Right atrium auricular region (tissue), 2 donors: ENCODE results near the gene LMO7. TPM values are rescaled to one million over a fixed set of nuclear protein-coding genes. Genes with fewer than 3 reads are reported as not detected.

Source experiments
- DNase-seq: peaks from one replicate; pipeline ENCODE4 v3.0.0-alpha.2; 2019; ENCODE audit warnings: low spot score
- H3K27ac ChIP-seq, 2 donors: fragments of 200-600 bp; sonication (generic); 1 replicate in 1 of 2; 2 replicates in 1 of 2; pipeline ENCODE4 v1.5.1; 2016 to 2019
- H3K27me3 ChIP-seq, 2 donors: fragments of 200-600 bp; sonication (generic); one replicate each; pipeline versions ENCODE4 v1.5.1 to v1.6.0; 2017 to 2019
- H3K36me3 ChIP-seq: fragments of 200-600 bp; sonication (generic); one replicate; pipeline ENCODE4 v1.5.1; 2016
- H3K4me1 ChIP-seq, 2 donors: fragments of 200-600 bp; sonication (generic); one replicate each; pipeline versions ENCODE4 v1.5.1 to v1.6.0; 2017 to 2019
- H3K4me3 ChIP-seq, 2 donors: fragments of 200-600 bp; sonication (generic); 1 replicate in 1 of 2; 2 replicates in 1 of 2; pipeline ENCODE4 v1.5.1; 2017 to 2019; ENCODE audit warnings: mild to moderate bottlenecking in 1 of 2, moderate library complexity in 1 of 2
- H3K9me3 ChIP-seq, 2 donors: fragments of 200-600 bp; sonication (generic); one replicate each; pipeline ENCODE4 v1.5.1; 2019
- total RNA-seq, 2 donors: library from RNA; depleted of rRNA; stranded (reverse); fragments of >200 nt; gene quantifications; one replicate each; pipeline ENCODE4 v1.1.0, GENCODE V29; 2016
- TF ChIP-seq, protein P1 (sequence below), 2 donors: fragments of 200-600 bp; sonication (generic); IDR thresholded peaks; one replicate each; pipeline ENCODE4 v1.5.1; 2019; ENCODE audit warnings: antibody characterized with exemption in 2 of 2

LMO7 gene
- total RNA-seq, 2 donors from 2014 or later, result 319 to 484 TPM

DNA sequence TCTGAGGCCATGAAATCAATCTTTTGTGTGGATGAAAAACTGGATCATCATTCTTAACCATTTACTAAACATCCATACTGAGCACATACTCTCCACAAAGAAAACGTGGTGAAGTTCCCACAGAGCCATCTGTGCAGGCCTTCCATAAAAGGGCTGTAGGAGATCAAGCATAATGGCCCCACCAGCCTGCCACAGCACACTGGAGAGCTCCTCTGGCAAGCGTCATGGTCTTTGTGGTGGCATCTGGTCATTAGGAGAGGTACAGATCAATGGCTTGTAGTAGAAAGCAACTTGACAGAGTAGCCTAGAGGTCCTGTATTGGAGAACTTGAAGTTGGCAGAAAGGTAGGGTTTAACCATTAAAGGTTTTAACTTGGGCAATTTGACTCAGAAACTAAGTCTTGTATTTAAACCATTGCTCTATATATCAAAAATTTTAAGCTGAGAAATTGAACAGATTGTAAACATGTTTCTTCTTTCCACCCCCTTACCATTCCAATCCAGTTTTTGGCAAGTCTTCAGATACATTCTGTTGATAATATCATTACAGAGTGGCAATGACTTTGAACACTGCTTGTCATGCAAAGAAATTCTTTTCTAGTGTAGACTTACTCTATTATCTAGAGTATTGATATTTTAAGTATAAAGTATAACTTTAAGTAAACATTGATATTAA lies 128.3 kb downstream of the LMO7 start:
- no peaks in the 10 kb centered on the region for H3K9me3 ChIP-seq
- H3K27ac ChIP-seq, result peak overlapping the region in 1 of 2 donors; percentile 85
- H3K4me1 ChIP-seq, result peaks cover 0 to 11% of the 10 kb centered on the region in 2 donors
- H3K27me3 ChIP-seq, result no peaks in the 10 kb centered on the region
- no peaks in the 10 kb centered on the region for H3K36me3 ChIP-seq
- no peak for DNase-seq
- TF ChIP-seq, protein P1, sequence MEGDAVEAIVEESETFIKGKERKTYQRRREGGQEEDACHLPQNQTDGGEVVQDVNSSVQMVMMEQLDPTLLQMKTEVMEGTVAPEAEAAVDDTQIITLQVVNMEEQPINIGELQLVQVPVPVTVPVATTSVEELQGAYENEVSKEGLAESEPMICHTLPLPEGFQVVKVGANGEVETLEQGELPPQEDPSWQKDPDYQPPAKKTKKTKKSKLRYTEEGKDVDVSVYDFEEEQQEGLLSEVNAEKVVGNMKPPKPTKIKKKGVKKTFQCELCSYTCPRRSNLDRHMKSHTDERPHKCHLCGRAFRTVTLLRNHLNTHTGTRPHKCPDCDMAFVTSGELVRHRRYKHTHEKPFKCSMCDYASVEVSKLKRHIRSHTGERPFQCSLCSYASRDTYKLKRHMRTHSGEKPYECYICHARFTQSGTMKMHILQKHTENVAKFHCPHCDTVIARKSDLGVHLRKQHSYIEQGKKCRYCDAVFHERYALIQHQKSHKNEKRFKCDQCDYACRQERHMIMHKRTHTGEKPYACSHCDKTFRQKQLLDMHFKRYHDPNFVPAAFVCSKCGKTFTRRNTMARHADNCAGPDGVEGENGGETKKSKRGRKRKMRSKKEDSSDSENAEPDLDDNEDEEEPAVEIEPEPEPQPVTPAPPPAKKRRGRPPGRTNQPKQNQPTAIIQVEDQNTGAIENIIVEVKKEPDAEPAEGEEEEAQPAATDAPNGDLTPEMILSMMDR (IDR thresholded peaks at IDR 0.05), result no peak
- H3K4me3 ChIP-seq, result no peak overlapping the region

DNA sequence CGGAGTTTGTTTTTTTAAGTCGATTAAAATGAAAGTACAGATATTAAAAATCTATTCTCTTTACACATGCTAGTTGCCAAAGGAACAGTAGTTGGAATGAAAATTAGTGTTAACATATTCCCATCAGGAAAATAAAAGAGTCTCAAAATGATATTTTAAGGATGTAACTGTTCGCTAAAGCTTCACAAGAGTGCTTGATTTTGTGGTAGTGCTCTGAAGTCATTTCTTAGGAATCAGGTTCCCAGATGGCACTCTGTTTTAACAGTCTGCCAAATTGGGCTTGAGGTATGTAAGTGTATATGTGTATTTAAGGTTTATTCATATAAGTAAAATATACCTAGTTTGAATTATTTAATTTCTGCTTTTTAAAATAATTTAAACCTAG lies 128.8 kb downstream of the LMO7 start:
- no peak for DNase-seq
- no peak overlapping the region for H3K27ac ChIP-seq
- H3K27me3 ChIP-seq, result no peaks in the 10 kb centered on the region
- no peak overlapping the region for H3K4me3 ChIP-seq
- TF ChIP-seq, protein P1 (IDR thresholded peaks at IDR 0.05), result no peak
- H3K4me1 ChIP-seq, result peaks cover 0 to 8% of the 10 kb centered on the region in 2 donors
- no peaks in the 10 kb centered on the region for H3K36me3 ChIP-seq
- H3K9me3 ChIP-seq, result no peaks in the 10 kb centered on the region

DNA sequence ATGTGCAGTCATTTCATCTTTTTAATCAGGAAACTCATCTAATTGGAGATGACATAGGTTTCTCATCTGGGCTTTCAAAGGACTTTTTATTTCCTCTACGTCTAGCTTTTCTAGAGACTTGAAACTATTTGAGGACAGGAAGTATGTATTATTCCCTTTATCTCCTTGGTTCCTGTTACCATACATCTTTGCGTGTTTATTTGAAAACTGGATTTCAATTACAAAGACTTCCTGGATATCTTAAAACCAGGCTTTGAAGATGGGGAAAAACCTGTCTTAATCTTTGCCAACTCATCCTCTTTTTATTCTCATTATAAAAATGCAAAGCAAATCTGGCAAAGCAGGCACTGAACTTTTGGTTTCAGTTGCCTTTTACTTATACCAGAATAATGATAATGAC lies 130.5 kb downstream of the LMO7 start:
- Histone ChIP-seq H3K36me3 (no peaks in the 10 kb centered on the region), H3K4me1 (peaks cover 0 to 9% of the 10 kb centered on the region in 2 donors), H3K27ac (no peak overlapping the region), H3K9me3 (no peaks in the 10 kb centered on the region), H3K4me3 (no peak overlapping the region), H3K27me3 (no peaks in the 10 kb centered on the region)
- TF ChIP-seq, protein P1 (IDR thresholded peaks at IDR 0.05), result no peak
- no peak for DNase-seq

DNA sequence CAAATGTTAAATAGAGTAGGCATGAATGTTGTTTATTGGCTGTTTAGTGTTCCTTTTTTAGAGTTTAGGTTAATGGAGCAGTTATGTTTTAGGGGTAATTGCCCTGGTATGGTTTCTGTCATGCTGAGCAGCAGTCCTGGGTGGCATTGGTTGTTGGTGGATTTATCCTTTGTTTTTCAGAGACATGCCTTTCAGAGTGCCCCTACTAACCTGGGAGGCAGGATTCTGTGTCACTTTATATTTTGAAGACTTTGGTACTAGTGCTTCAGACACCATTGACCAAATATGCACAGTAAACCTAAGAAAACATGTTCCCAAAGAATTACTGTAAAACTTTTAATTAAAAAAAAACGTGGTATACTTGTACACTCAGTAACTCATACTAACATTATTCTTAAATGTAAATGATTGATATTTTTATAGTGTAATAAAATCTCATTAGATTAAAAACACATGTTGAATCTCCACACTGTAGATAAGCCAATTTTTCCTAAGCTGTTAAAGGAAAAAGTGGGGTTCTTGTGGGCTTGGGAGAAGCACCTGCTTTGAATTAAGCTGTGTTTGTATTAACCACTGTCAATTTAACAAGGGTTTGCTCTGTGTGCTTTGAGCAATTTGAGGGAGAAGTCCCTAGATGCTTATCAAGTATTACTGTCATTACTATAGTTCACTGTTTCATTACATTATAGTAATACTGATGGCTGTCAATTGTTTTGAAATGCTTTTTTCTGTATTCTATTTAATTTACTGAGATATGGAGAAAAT lies 133.2 kb downstream of the LMO7 start:
- no peaks in the 10 kb centered on the region for H3K9me3 ChIP-seq
- H3K4me1 ChIP-seq, result peaks cover 0 to 9% of the 10 kb centered on the region in 2 donors
- H3K4me3 ChIP-seq, result no peak overlapping the region
- no peaks in the 10 kb centered on the region for H3K27me3 ChIP-seq
- TF ChIP-seq, protein P1 (IDR thresholded peaks at IDR 0.05), result no peak
- H3K27ac ChIP-seq, result no peak overlapping the region
- no peak for DNase-seq
- no peaks in the 10 kb centered on the region for H3K36me3 ChIP-seq

DNA sequence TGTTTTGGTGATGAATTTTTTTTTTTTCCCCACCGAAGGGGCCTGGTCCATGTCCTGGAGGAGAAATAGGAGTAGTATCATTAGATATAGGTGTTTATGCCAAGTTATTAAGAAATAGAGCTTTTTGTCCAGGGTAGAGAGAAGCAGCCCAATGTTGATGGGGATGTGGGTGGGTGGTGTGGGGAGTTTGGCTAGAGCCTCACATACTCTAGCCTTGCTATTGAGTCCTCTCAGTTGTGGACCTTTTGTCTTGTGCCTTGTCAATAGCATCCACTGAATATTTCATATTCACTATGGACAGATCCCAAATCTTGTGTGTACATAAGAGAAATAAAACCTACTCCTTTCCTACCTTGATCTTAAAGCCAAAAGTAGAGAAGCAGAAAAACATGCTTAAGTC lies 134.0 kb downstream of the LMO7 start:
- H3K4me1 ChIP-seq, result peaks cover 0 to 9% of the 10 kb centered on the region in 2 donors
- H3K27me3 ChIP-seq, result no peaks in the 10 kb centered on the region
- TF ChIP-seq, protein P1 (IDR thresholded peaks at IDR 0.05), result no peak
- H3K27ac ChIP-seq, result peak overlapping the region in 1 of 2 donors; percentile 68
- DNase-seq, result no peak
- no peaks in the 10 kb centered on the region for H3K9me3 ChIP-seq
- H3K4me3 ChIP-seq, result no peak overlapping the region
- H3K36me3 ChIP-seq, result no peaks in the 10 kb centered on the region
